CD4-positive, alpha-beta T cell (primary cell): Measurements from ENCODE around the gene PHAF1. TPM values are rescaled to one million over a fixed set of nuclear protein-coding genes. Genes with fewer than 3 reads are reported as not detected.

ENCODE experiments used
- ATAC-seq: fragments of 200-7000 bp; cut with Tn5 transposase; one replicate; pipeline ENCODE4 v1.10.0; 2022; ENCODE audit warnings: mild to moderate bottlenecking; ENCODE audit not compliant: poor library complexity
- CTCF ChIA-PET: fragments of 350-600 bp; sonication (Branson Sonifier 250); formaldehyde crosslinking; loops from one replicate; lab custom pipeline; 2021; ENCODE audit warnings: antibody characterized with exemption, inconsistent platforms; lab: Charles Lee
- POLR2A ChIA-PET: fragments of 350-600 bp; sonication (Branson Sonifier 250); formaldehyde crosslinking; loops from one replicate; lab custom pipeline; 2021; ENCODE audit warnings: antibody characterized with exemption, inconsistent platforms; lab: Charles Lee
- DNase-seq, 14 experiments: peaks; one replicate each; pipeline ENCODE4 v3.0.0-alpha.2; 2013 to 2020; ENCODE audit warnings: mixed read lengths in 2 of 14
- H3K27ac ChIP-seq, 2 donors: one replicate each; pipeline versions ENCODE4 v1.5.1 to v1.7.0; 2013; ENCODE audit warnings: low read length in 2 of 2, low read depth in 1 of 2, mild to moderate bottlenecking in 1 of 2
- H3K27me3 ChIP-seq, 2 experiments: 1 replicate in 1 of 2; 2 replicates in 1 of 2; pipeline versions ENCODE4 v1.6.1 to v1.7.0; 2013; ENCODE audit warnings: low read length in 2 of 2, control low read depth in 1 of 2, mild to moderate bottlenecking in 1 of 2, moderate library complexity in 1 of 2; ENCODE audit not compliant: insufficient read depth in 2 of 2, control insufficient read depth in 1 of 2
- H3K36me3 ChIP-seq: one replicate; pipeline ENCODE4 v1.6.1; 2013; ENCODE audit warnings: low read length, control low read depth; ENCODE audit not compliant: insufficient read depth
- H3K4me1 ChIP-seq: one replicate; pipeline ENCODE4 v1.6.1; 2013; ENCODE audit warnings: low read length, control low read depth; ENCODE audit not compliant: insufficient read depth
- H3K4me3 ChIP-seq: one replicate; pipeline ENCODE4 v1.5.1; 2013; ENCODE audit warnings: mild to moderate bottlenecking, low read length, moderate library complexity
- H3K9me3 ChIP-seq, 2 experiments: 1 replicate in 1 of 2; 2 replicates in 1 of 2; pipeline versions ENCODE4 v1.6.1 to v1.7.0; 2013; ENCODE audit warnings: low read length in 2 of 2, mild to moderate bottlenecking in 2 of 2, control low read depth in 1 of 2, moderate library complexity in 1 of 2; ENCODE audit not compliant: control insufficient read depth in 1 of 2, insufficient read depth in 1 of 2
- H3K27ac Mint-ChIP-seq: one replicate; pipeline ENCODE4 v1.8.0; 2020; ENCODE audit warnings: mixed read lengths
- H3K27me3 Mint-ChIP-seq: one replicate; pipeline ENCODE4 v1.8.0; 2021; ENCODE audit warnings: mixed read lengths
- H3K36me3 Mint-ChIP-seq: one replicate; pipeline ENCODE4 v1.8.0; 2021; ENCODE audit warnings: low read depth, mixed read lengths
- H3K4me1 Mint-ChIP-seq: one replicate; pipeline ENCODE4 v1.8.0; 2021; ENCODE audit warnings: low read depth, mixed read lengths
- H3K4me3 Mint-ChIP-seq: one replicate; pipeline ENCODE4 v1.8.0; 2020; ENCODE audit warnings: mild to moderate bottlenecking, mixed read lengths
- H3K9me3 Mint-ChIP-seq: one replicate; pipeline ENCODE4 v1.8.0; 2020; ENCODE audit warnings: mixed read lengths
- CTCF ChIP-seq: fragments of 200-600 bp; IDR thresholded peaks from one replicate; pipeline ENCODE4 v1.8.0; 2022; ENCODE audit warnings: antibody characterized with exemption, mild to moderate bottlenecking
- intact Hi-C, 2 experiments: fragments of 100-400 bp; cut with DNase I in 1 of 2; cut with micrococcal nuclease in 1 of 2; formaldehyde crosslinking; loops; one replicate each; pipeline versions ENCODE4 v1.15.1 to v1.9.0; 2023 to 2025; cut with DNase I, micrococcal nuclease
- polyA plus RNA-seq, 2 donors: library from polyadenylated mRNA; unstranded; fragments of 120-200 nt; gene quantifications; one replicate each; pipeline ENCODE4 v1.2.1, GENCODE V29; 2013
- total RNA-seq, 174 experiments: library from RNA in 2 of 174; stranded (reverse) in 2 of 174; gene quantifications; one replicate each; pipeline ENCODE4 v1.2.3 and lab custom pipeline; 2021 to 2026

PHAF1 gene
- 10 to 100 TPM; 10.6 to 10.8 TPM for total RNA-seq
- 14.9 TPM for polyA plus RNA-seq (2013, experiment 1 of 2)
- 18.9 TPM for polyA plus RNA-seq (2013, experiment 2 of 2)
- total RNA-seq (lab: John Stamatoyannopoulos, UW) = 15.0 to 37.2 (median 27.2) reads per million in 172 experiments

DNA sequence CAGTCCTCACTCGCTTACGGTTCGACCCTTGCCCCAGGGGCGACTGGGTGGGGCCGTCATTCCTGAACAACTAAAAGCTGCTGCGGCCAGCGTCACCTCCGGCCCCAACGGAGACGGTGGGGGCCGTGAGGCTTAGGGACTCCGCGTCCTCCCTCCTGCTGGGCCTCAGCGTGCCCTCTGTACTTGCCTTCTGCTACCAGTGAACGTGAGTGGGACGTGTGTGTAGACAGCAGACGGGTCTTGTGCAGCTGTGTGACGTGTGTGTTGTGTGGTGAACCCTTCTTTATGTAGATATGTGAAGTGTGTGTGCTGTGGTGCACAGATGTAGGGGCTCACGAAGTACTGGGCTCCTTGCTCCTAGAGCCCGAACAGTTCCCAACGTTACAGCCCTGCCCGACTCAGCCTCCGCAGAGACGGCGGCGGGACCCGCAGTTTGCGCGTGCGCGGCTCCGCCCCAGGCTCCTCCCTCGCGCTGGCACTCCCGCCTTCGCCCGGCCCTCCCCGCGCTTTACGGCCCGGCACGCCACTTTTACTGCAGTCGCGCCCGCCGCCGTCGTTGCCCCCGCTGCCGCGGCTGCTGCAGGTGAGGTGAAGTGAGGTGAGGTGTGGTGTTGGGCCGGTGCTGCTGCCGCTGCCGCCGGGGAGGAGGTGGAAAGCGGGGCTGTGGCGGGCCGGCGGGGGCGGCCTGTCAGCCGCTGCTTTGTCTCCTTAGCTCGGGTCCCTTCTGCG lies at the start of gene PHAF1:
PHAF1 (plus strand) TSS at position 535 of the 729 bp plus-strand sequence. CDS start 235 bp downstream, outside the sequence.
- H3K4me1 ChIP-seq = peaks cover 24% of the 10 kb centered on the region
- POLR2A ChIA-PET = interaction anchor here (1.0 to 1.5 kb wide), 3 partner anchors 51 to 117 kb away, joined by 3 to 6 read pairs (median 4); partner anchors contain the start of genes FBXL8, TMEM208 and TRADD

GRCh38 chr16:67063008-67063407 lies 46.7 kb upstream of the PHAF1 start:
- peaks cover 17% of the 10 kb centered on the region for H3K4me1 Mint-ChIP-seq
- no peak for ATAC-seq
- Histone ChIP-seq H3K27me3 (no peaks in the 10 kb centered on the region), H3K27ac (no peak overlapping the region), H3K4me1 (peaks cover 6% of the 10 kb centered on the region), H3K9me3 (no peaks in the 10 kb centered on the region), H3K4me3 (no peak overlapping the region), H3K36me3 (peaks cover 20% of the 10 kb centered on the region)
- TF ChIP-seq CTCF = no peak
- peaks cover 25% of the 10 kb centered on the region for H3K36me3 Mint-ChIP-seq
- ChIA-PET POLR2A (no interaction called here), CTCF (no interaction called here)
- no peaks in the 10 kb centered on the region for H3K9me3 Mint-ChIP-seq
- no peaks in the 10 kb centered on the region for H3K27me3 Mint-ChIP-seq
- no peak overlapping the region for H3K27ac Mint-ChIP-seq
- H3K4me3 Mint-ChIP-seq = no peak overlapping the region
- intact Hi-C loops = no loop called here
- no peak for DNase-seq

More for the DNA sequence above, at the start of gene PHAF1:
- H3K9me3 Mint-ChIP-seq = no peaks in the 10 kb centered on the region
- TF ChIP-seq CTCF = no peak
- H3K27me3 Mint-ChIP-seq = no peaks in the 10 kb centered on the region
- Histone ChIP-seq H3K9me3 (no peaks in the 10 kb centered on the region), H3K4me3 (peak within 1 kb of the TSS; percentile 88), H3K36me3 (no peaks in the 10 kb centered on the region), H3K27ac (peak within 1 kb of the TSS; percentile 26 to 29), H3K27me3 (no peaks in the 10 kb centered on the region)
- intact Hi-C loops = loop anchor here (2.0 to 5.0 kb wide), 5 partner anchors 45 to 138 kb away; partner anchors contain the start of genes FBXL8 (in 1 of the 2), FHOD1 (in 1 of the 2), MATCAP1 (in 1 of the 2) and SLC9A5 (in 1 of the 2)
- peak within 1 kb of the TSS; percentile 96 for H3K4me3 Mint-ChIP-seq
- peak within 1 kb of the TSS; percentile 84 for H3K27ac Mint-ChIP-seq
- peaks cover 22% of the 10 kb centered on the region for H3K36me3 Mint-ChIP-seq
- peak; percentile 88 for ATAC-seq
- DNase-seq = peak; percentile 92 to 98 (median 96)
- CTCF ChIA-PET = interaction anchor here (1.1 to 2.3 kb wide), 3 partner anchors 46 to 92 kb away, joined by 4 to 8 read pairs (median 8); no protein-coding TSS in a partner anchor
- H3K4me1 Mint-ChIP-seq = peaks cover 26% of the 10 kb centered on the region

- DNase-seq (no peak), ATAC-seq (no peak)
- POLR2A ChIA-PET = no interaction called here
- Mint-ChIP-seq H3K4me3 (no peak overlapping the region), H3K4me1 (peaks cover 4% of the 10 kb centered on the region), H3K27ac (no peak overlapping the region), H3K36me3 (peaks cover 53% of the 10 kb centered on the region), H3K9me3 (no peaks in the 10 kb centered on the region), H3K27me3 (no peaks in the 10 kb centered on the region)
- CTCF ChIA-PET = interaction anchor here (1.3 kb wide), 1 partner anchor 50 kb away, joined by 4 read pairs; no protein-coding TSS in a partner anchor
- no peaks in the 10 kb centered on the region for H3K9me3 ChIP-seq
- H3K4me1 ChIP-seq = peaks cover 2% of the 10 kb centered on the region
- no peak overlapping the region for H3K27ac ChIP-seq
- no peak for TF ChIP-seq CTCF
- intact Hi-C loops = no loop called here
- H3K27me3 ChIP-seq = no peaks in the 10 kb centered on the region
- H3K36me3 ChIP-seq = peaks cover 52% of the 10 kb centered on the region
- no peak overlapping the region for H3K4me3 ChIP-seq
Measured at GRCh38 chr16:67068212-67068753, 41.5 kb upstream of the PHAF1 start.
